Ishikawa (cell line): Measurements from ENCODE around the gene PXDN.

Experiments
- CEBPB ChIP-seq: IDR thresholded peaks from 2 replicates; pipeline ENCODE4 v1.6.1; 2012
- CREB1 ChIP-seq: IDR thresholded peaks from 2 replicates; pipeline ENCODE4 v1.6.1; 2012; ENCODE audit warnings: low read depth
- EGR1 ChIP-seq: IDR thresholded peaks from 2 replicates; pipeline ENCODE4 v1.6.1; 2012
- EP300 ChIP-seq: IDR thresholded peaks from 2 replicates; pipeline ENCODE4 v1.6.1; 2012; ENCODE audit warnings: borderline replicate concordance
- FOXM1 ChIP-seq: IDR thresholded peaks from 2 replicates; pipeline ENCODE4 v1.6.1; 2012; ENCODE audit warnings: low read depth, borderline replicate concordance
- MAX ChIP-seq: IDR thresholded peaks from 2 replicates; pipeline ENCODE4 v1.6.1; 2012
- NFIC ChIP-seq: IDR thresholded peaks from 2 replicates; pipeline ENCODE4 v1.6.1; 2012
- RAD21 ChIP-seq: IDR thresholded peaks from 2 replicates; pipeline ENCODE4 v1.6.1; 2012; ENCODE audit warnings: low read depth
- REST ChIP-seq: IDR thresholded peaks from 2 replicates; pipeline ENCODE4 v1.6.1; 2012; ENCODE audit warnings: low read depth, mild to moderate bottlenecking
- TAF1 ChIP-seq: IDR thresholded peaks from 2 replicates; pipeline ENCODE4 v1.6.1; 2012; ENCODE audit warnings: low read depth, mild to moderate bottlenecking
- TCF12 ChIP-seq: IDR thresholded peaks from 2 replicates; pipeline ENCODE4 v1.6.1; 2012; ENCODE audit warnings: low read depth
- TEAD4 ChIP-seq: IDR thresholded peaks from 2 replicates; pipeline ENCODE4 v1.6.1; 2012
- YY1 ChIP-seq: IDR thresholded peaks from 2 replicates; pipeline ENCODE4 v1.6.1; 2012; ENCODE audit warnings: low read depth
- ZBTB7A ChIP-seq: IDR thresholded peaks from 2 replicates; pipeline ENCODE4 v1.6.1; 2012; ENCODE audit warnings: low read depth

GRCh38 chr2:1662606-1663180 lies 81.6 kb downstream of the PXDN start:
- no peak for TF ChIP-seq YY1
- TF ChIP-seq EP300 = no peak
- TF ChIP-seq MAX = no peak
- TF ChIP-seq TAF1 = no peak
- no peak for TF ChIP-seq CEBPB
- TF ChIP-seq RAD21 = no peak
- TF ChIP-seq TEAD4 = no peak
- TF ChIP-seq TCF12 = no peak
- no peak for TF ChIP-seq FOXM1
- TF ChIP-seq REST = no peak
- no peak for TF ChIP-seq CREB1
- TF ChIP-seq NFIC = no peak
- no peak for TF ChIP-seq ZBTB7A
- TF ChIP-seq EGR1 = no peak
